B cell (primary cell): ENCODE measurements around the gene PRR7. TPM values are rescaled to one million over a fixed set of nuclear protein-coding genes. Genes with fewer than 3 reads are reported as not detected.

Source experiments
- ATAC-seq: fragments of 200-7000 bp; cut with Tn5 transposase; one replicate; pipeline ENCODE4 v1.10.0; 2021; ENCODE audit warnings: low read depth, mild to moderate bottlenecking, moderate number of reproducible peaks, moderate library complexity
- CTCF ChIA-PET: fragments of 350-600 bp; sonication (Branson Sonifier 250); formaldehyde crosslinking; loops from one replicate; lab custom pipeline; 2021; ENCODE audit warnings: antibody characterized with exemption, inconsistent platforms; lab: Charles Lee
- POLR2A ChIA-PET: fragments of 350-600 bp; sonication (Branson Sonifier 250); formaldehyde crosslinking; loops from one replicate; lab custom pipeline; 2021; ENCODE audit warnings: antibody characterized with exemption; lab: Charles Lee
- DNase-seq: peaks from one replicate; pipeline ENCODE4 v3.0.0; 2013
- H2AFZ ChIP-seq: 2 replicates; pipeline ENCODE4 v1.6.1; 2012; ENCODE audit warnings: mild to moderate bottlenecking, low read depth, low read length; ENCODE audit not compliant: insufficient read depth, poor library complexity, severe bottlenecking
- H3K27ac ChIP-seq, 2 donors: 1 replicate in 1 of 2; 2 replicates in 1 of 2; pipeline ENCODE4 v1.5.1; 2012 to 2013; ENCODE audit warnings: low read length in 2 of 2, mild to moderate bottlenecking in 2 of 2, moderate library complexity in 1 of 2
- H3K27me3 ChIP-seq, 4 experiments: fragments of 200-600 bp in 1 of 4; sonication (generic) in 1 of 4; replicated peaks in 1 of 4; 1 replicate in 2 of 4; 2 replicates in 2 of 4; pipeline versions ENCODE4 v1.6.1 to v1.7.0; 2013 to 2016; ENCODE audit warnings: low read length in 3 of 4, mild to moderate bottlenecking in 2 of 4, mixed read lengths in 1 of 4, moderate library complexity in 1 of 4; ENCODE audit not compliant: insufficient read depth in 4 of 4, control insufficient read depth in 3 of 4; ENCODE audit errors: control extremely low read depth in 1 of 4
- H3K36me3 ChIP-seq, 2 experiments: replicated peaks in 1 of 2; 1 replicate in 1 of 2; 2 replicates in 1 of 2; pipeline versions ENCODE4 v1.6.1 to v1.7.1; 2013; ENCODE audit warnings: low read length in 1 of 2; ENCODE audit not compliant: insufficient read depth in 2 of 2, control insufficient read depth in 1 of 2; ENCODE audit errors: control extremely low read depth in 1 of 2, extremely low read depth in 1 of 2
- H3K4me1 ChIP-seq, 2 donors: fragments of 200-600 bp in 1 of 2; sonication (generic) in 1 of 2; 1 replicate in 1 of 2; 2 replicates in 1 of 2; pipeline versions ENCODE4 v1.5.1 to v1.6.1; 2013 to 2017; ENCODE audit warnings: low read length in 2 of 2; ENCODE audit not compliant: control insufficient read depth in 2 of 2, insufficient read depth in 2 of 2
- H3K4me2 ChIP-seq: replicated peaks from 2 replicates; pipeline ENCODE3; 2012; ENCODE audit warnings: mild to moderate bottlenecking, low read depth, low read length; ENCODE audit not compliant: poor library complexity, severe bottlenecking
- H3K4me3 ChIP-seq, 5 experiments: fragments of 200-600 bp in 1 of 5; sonication (generic) in 1 of 5; 1 replicate in 3 of 5; 2 replicates in 2 of 5; pipeline versions ENCODE4 v1.5.1 to v1.7.0; 2011 to 2016; ENCODE audit warnings: low read length in 4 of 5, mild to moderate bottlenecking in 4 of 5, low read depth in 2 of 5, control low read depth in 1 of 5, moderate library complexity in 1 of 5; ENCODE audit not compliant: insufficient read depth in 1 of 5; ENCODE audit errors: control extremely low read depth in 1 of 5, extremely low read depth in 1 of 5
- H3K79me2 ChIP-seq: fragments of 200-600 bp; sonication (generic); one replicate; pipeline ENCODE4 v1.6.0; 2016; ENCODE audit warnings: low read length; ENCODE audit not compliant: control insufficient read depth, insufficient read depth
- H3K9ac ChIP-seq: fragments of 200-600 bp; sonication (generic); 2 replicates; pipeline ENCODE4 v1.6.1; 2017; ENCODE audit warnings: mild to moderate bottlenecking, low read length, moderate library complexity
- H3K9me3 ChIP-seq, 3 donors: one replicate each; pipeline versions ENCODE4 v1.6.1 to v1.7.1; 2013; ENCODE audit warnings: low read length in 2 of 3; ENCODE audit not compliant: control insufficient read depth in 2 of 3, insufficient read depth in 1 of 3; ENCODE audit errors: control extremely low read depth in 1 of 3
- H4K20me1 ChIP-seq: 2 replicates; pipeline ENCODE4 v1.6.0; 2012; ENCODE audit warnings: mild to moderate bottlenecking, low read length; ENCODE audit not compliant: insufficient read depth, control insufficient read depth, poor library complexity, severe bottlenecking
- H3K27ac Mint-ChIP-seq: one replicate; pipeline ENCODE4 v1.8.0; 2021; ENCODE audit warnings: mixed read lengths
- H3K27me3 Mint-ChIP-seq: one replicate; pipeline ENCODE4 v1.8.0; 2021; ENCODE audit warnings: mixed read lengths
- H3K4me1 Mint-ChIP-seq: one replicate; pipeline ENCODE4 v1.8.0; 2021; ENCODE audit warnings: mixed read lengths
- H3K4me3 Mint-ChIP-seq: one replicate; pipeline ENCODE4 v1.8.0; 2021; ENCODE audit warnings: mixed read lengths
- H3K9me3 Mint-ChIP-seq: one replicate; pipeline ENCODE4 v1.8.0; 2022; ENCODE audit warnings: mixed read lengths; ENCODE audit not compliant: insufficient read depth
- CTCF ChIP-seq: fragments of 200-600 bp; IDR thresholded peaks from one replicate; pipeline ENCODE4 v1.8.0; 2022; ENCODE audit warnings: antibody characterized with exemption, mild to moderate bottlenecking
- EZH2 ChIP-seq: IDR thresholded peaks from 2 replicates; pipeline ENCODE4 v1.6.1; 2012; ENCODE audit warnings: borderline replicate concordance, low read depth, mild to moderate bottlenecking, moderate library complexity, low read length; ENCODE audit not compliant: insufficient read depth, poor library complexity, severe bottlenecking
- WGBS: methylation state at CpG from one replicate; pipeline ENCODE4 v1.1.5; 2013; ENCODE audit warnings: missing lambda C conversion rate; ENCODE audit not compliant: insufficient coverage; 5-methylcytosine and 5-hydroxymethylcytosine counted together
- intact Hi-C: fragments of 100-400 bp; cut with micrococcal nuclease; formaldehyde crosslinking; loops from one replicate; pipeline ENCODE4 v1.10.0; 2022
- polyA plus RNA-seq: library from polyadenylated mRNA; depleted of rRNA; stranded (reverse); fragments of >200 nt; gene quantifications from 2 replicates; pipeline ENCODE4 v1.2.3, GENCODE V29; 2012
- total RNA-seq, 2 donors: library from RNA; stranded (reverse); fragments of 120-200 nt in 1 of 2; gene quantifications; 1 replicate in 1 of 2; 2 replicates in 1 of 2; pipeline versions ENCODE4 v1.2.3 to v1.2.4, GENCODE V29; 2013 to 2022

PRR7 gene
- total and polyA plus RNA-seq, 2 donors (not counting 1 experiment from before 2014, with no cell fraction given): 4.8 to 84.4 TPM

DNA sequence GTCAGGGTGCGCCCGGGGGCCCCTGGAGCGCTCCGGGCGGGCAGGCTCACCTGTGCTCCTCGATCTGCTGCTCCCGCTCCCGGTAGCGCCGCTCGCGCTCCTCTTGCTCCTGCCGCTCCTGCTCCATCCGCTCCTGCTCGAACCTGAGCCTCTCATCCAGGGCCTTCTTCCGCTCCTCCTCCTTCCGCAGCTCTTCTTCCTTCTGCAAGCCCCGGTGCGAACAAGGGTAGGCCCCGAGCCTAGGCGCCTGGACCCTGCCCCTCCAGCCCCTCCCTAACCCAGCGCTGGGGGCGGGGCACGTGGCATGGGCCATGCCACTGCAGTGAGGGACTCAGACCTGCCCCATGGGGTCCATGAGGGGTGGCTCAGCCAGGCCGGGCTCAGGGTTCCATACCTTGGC lies 20.2 kb downstream of the PRR7 start:
- WGBS: 95% methylated on average over 25 of the region's 25 CpGs
- peaks cover 8% of the 10 kb centered on the region for H3K27me3 Mint-ChIP-seq
- no peak overlapping the region for H3K27ac ChIP-seq
- ChIA-PET POLR2A (no interaction called here), CTCF (interaction anchor here (1.3 kb wide), 1 partner anchor 63 kb away, joined by 6 read pairs; no protein-coding TSS in a partner anchor)
- no peak overlapping the region for H3K4me2 ChIP-seq
- H2AFZ ChIP-seq: no peak overlapping the region
- TF ChIP-seq EZH2 (no peak), CTCF (no peak)
- H3K79me2 ChIP-seq: no peaks in the 10 kb centered on the region
- peaks cover 2% of the 10 kb centered on the region for H4K20me1 ChIP-seq
- no peak for DNase-seq
- H3K27ac Mint-ChIP-seq: no peak overlapping the region
- H3K36me3 ChIP-seq: no peaks in the 10 kb centered on the region
- H3K4me1 ChIP-seq: peaks cover 0 to under 1% of the 10 kb centered on the region in 2 donors
- H3K9ac ChIP-seq: no peak overlapping the region
- no peaks in the 10 kb centered on the region for H3K9me3 ChIP-seq
- peaks cover 2% of the 10 kb centered on the region for H3K9me3 Mint-ChIP-seq
- no peaks in the 10 kb centered on the region for H3K4me1 Mint-ChIP-seq
- intact Hi-C loops: no loop called here
- peaks cover 0 to 8% (median 1%) of the 10 kb centered on the region in 4 experiments for H3K27me3 ChIP-seq
- no peak overlapping the region for H3K4me3 Mint-ChIP-seq
- ATAC-seq: no peak
- no peak overlapping the region for H3K4me3 ChIP-seq

GRCh38 chr5:177467436-177467835 lies 20.8 kb downstream of the PRR7 start:
- Histone ChIP-seq H3K27me3 (peaks cover 0 to 14% (median 4%) of the 10 kb centered on the region in 4 experiments), H3K36me3 (no peaks in the 10 kb centered on the region), H3K27ac (no peak overlapping the region), H3K79me2 (no peaks in the 10 kb centered on the region), H3K4me2 (no peak overlapping the region), H2AFZ (no peak overlapping the region), H3K9me3 (no peaks in the 10 kb centered on the region), H4K20me1 (peaks cover 7% of the 10 kb centered on the region), H3K9ac (no peak overlapping the region), H3K4me1 (peaks cover 5 to 7% of the 10 kb centered on the region in 2 donors), H3K4me3 (no peak overlapping the region)
- peaks cover 2% of the 10 kb centered on the region for H3K9me3 Mint-ChIP-seq
- no peak for TF ChIP-seq CTCF
- TF ChIP-seq EZH2: no peak
- H3K4me1 Mint-ChIP-seq: peaks cover 3% of the 10 kb centered on the region
- ChIA-PET CTCF (no interaction called here), POLR2A (no interaction called here)
- H3K27ac Mint-ChIP-seq: no peak overlapping the region
- no peak for DNase-seq
- H3K27me3 Mint-ChIP-seq: peaks cover 8% of the 10 kb centered on the region
- WGBS: 95% methylated on average over 31 of the region's 31 CpGs
- no peak for ATAC-seq
- no peak overlapping the region for H3K4me3 Mint-ChIP-seq
- intact Hi-C loops: no loop called here
